PC-9 (cell line): ENCODE results near the gene PLA2R1. TPM values are rescaled to one million over a fixed set of nuclear protein-coding genes. Genes with fewer than 3 reads are reported as not detected.

Source experiments
- Bru-seq: library from RNA; stranded (reverse); fragments of 400-500 nt; gene quantifications from one replicate; lab custom pipeline; 2021; lab: Mats Ljungman, UMichigan
- BruChase-seq, 2 experiments: library from RNA; stranded (reverse); fragments of 400-500 nt; gene quantifications; one replicate each; lab custom pipeline; 2021; lab: Mats Ljungman, UMichigan
- BruUV-seq: library from RNA; stranded (reverse); fragments of 400-500 nt; replicated peaks from 2 replicates; lab custom pipeline; 2021; lab: Mats Ljungman, UMichigan
- CTCF ChIA-PET: fragments of 300-600 bp; sonication (Branson Sonifier 250); formaldehyde crosslinking; loops from one replicate; lab custom pipeline; 2022; ENCODE audit warnings: antibody characterized with exemption; lab: Charles Lee
- POLR2A ChIA-PET: fragments of 300-600 bp; sonication (Branson Sonifier 250); formaldehyde crosslinking; loops from one replicate; lab custom pipeline; 2022; ENCODE audit warnings: antibody characterized with exemption; ENCODE audit not compliant: unreplicated experiment; lab: Charles Lee
- DNase-seq, 2 experiments: peaks; one replicate each; pipeline versions ENCODE4 v3.0.0 to v3.0.0-alpha.2; 2015 to 2022; ENCODE audit warnings: mixed read lengths in 1 of 2
- H2AFZ ChIP-seq: fragments of 200-600 bp; sonication (generic); 2 replicates; pipeline ENCODE4 v1.8.1; 2017; ENCODE audit warnings: antibody characterized with exemption
- H3F3A ChIP-seq: fragments of 200-600 bp; sonication (generic); 2 replicates; pipeline ENCODE4 v1.8.1; 2017; ENCODE audit warnings: antibody characterized with exemption, mild to moderate bottlenecking, low read depth; ENCODE audit not compliant: insufficient read depth
- H3K27ac ChIP-seq: fragments of 200-600 bp; sonication (generic); 2 replicates; pipeline ENCODE4 v1.6.1; 2016; ENCODE audit warnings: mixed run types
- H3K27me3 ChIP-seq: fragments of 200-600 bp; sonication (generic); 2 replicates; pipeline ENCODE4 v1.6.1; 2016; ENCODE audit warnings: low read depth, mixed run types; ENCODE audit not compliant: insufficient read depth
- H3K36me3 ChIP-seq: fragments of 200-600 bp; sonication (generic); 2 replicates; pipeline ENCODE4 v1.6.1; 2016; ENCODE audit warnings: low read depth, mixed run types
- H3K4me1 ChIP-seq: fragments of 200-600 bp; sonication (generic); replicated peaks from 2 replicates; pipeline ENCODE4 v1.6.1; 2016; ENCODE audit warnings: mixed run types; ENCODE audit not compliant: insufficient read depth
- H3K4me2 ChIP-seq: fragments of 200-600 bp; sonication (generic); 2 replicates; pipeline ENCODE4 v1.6.1; 2017; ENCODE audit warnings: mixed run types
- H3K4me3 ChIP-seq: fragments of 200-600 bp; sonication (generic); 2 replicates; pipeline ENCODE4 v1.6.1; 2016; ENCODE audit warnings: mixed run types
- H3K79me2 ChIP-seq: fragments of 200-600 bp; sonication (generic); 2 replicates; pipeline ENCODE4 v1.6.1; 2017; ENCODE audit warnings: low read depth, mixed run types
- H3K9me2 ChIP-seq: fragments of 200-600 bp; sonication (generic); 2 replicates; pipeline ENCODE4 v1.8.1; 2017; ENCODE audit warnings: mild to moderate bottlenecking; ENCODE audit not compliant: insufficient read depth
- H3K9me3 ChIP-seq: fragments of 200-600 bp; sonication (generic); 2 replicates; pipeline ENCODE4 v1.8.1; 2016; ENCODE audit warnings: low read depth; ENCODE audit not compliant: insufficient read depth
- H4K20me1 ChIP-seq: fragments of 200-600 bp; sonication (generic); 2 replicates; pipeline ENCODE4 v1.8.1; 2017; ENCODE audit not compliant: insufficient read depth
- EZH2 ChIP-seq: fragments of 200-600 bp; sonication (generic); IDR thresholded peaks from 2 replicates; pipeline ENCODE4 v1.8.0; 2017; ENCODE audit warnings: antibody characterized with exemption, low read depth
- intact Hi-C: fragments of 100-400 bp; cut with micrococcal nuclease; formaldehyde crosslinking; loops from one replicate; pipeline ENCODE4 v1.10.0; 2022; ENCODE audit not compliant: unreplicated experiment
- long read RNA-seq: library from polyadenylated mRNA; stranded (forward); transcript quantifications from one replicate; pipeline ENCODE4 v2.0.0, GENCODE V29; 2022
- total RNA-seq: library from RNA; stranded (reverse); gene quantifications from 2 replicates; pipeline ENCODE4 v1.2.3, GENCODE V29; 2021
- TF ChIP-seq, protein P1 (sequence below): fragments of 200-600 bp; sonication (generic); conservative IDR thresholded peaks from 2 replicates; pipeline ENCODE4 v1.6.1; 2017; ENCODE audit warnings: mixed run types, antibody characterized with exemption, mild to moderate bottlenecking, moderate library complexity

PLA2R1 gene
- total RNA-seq, result 0.33 and 0.40 TPM in 2 replicates
- Bru-seq, nascent RNA, result percentile 19 among the genes with signal in this experiment
- BruChase-seq, experiment 1, labeled RNA remaining after a 2-hour chase, result percentile 24 among the genes with signal in this experiment
- percentile 13 among the genes with signal in this experiment for BruChase-seq, experiment 2, labeled RNA remaining after a 6-hour chase
- long read RNA-seq, partial matches to known transcripts, result 1 of 1 reads
- long read RNA-seq, other reads (novel, unspliced or antisense), result 0 of 1 reads

DNA sequence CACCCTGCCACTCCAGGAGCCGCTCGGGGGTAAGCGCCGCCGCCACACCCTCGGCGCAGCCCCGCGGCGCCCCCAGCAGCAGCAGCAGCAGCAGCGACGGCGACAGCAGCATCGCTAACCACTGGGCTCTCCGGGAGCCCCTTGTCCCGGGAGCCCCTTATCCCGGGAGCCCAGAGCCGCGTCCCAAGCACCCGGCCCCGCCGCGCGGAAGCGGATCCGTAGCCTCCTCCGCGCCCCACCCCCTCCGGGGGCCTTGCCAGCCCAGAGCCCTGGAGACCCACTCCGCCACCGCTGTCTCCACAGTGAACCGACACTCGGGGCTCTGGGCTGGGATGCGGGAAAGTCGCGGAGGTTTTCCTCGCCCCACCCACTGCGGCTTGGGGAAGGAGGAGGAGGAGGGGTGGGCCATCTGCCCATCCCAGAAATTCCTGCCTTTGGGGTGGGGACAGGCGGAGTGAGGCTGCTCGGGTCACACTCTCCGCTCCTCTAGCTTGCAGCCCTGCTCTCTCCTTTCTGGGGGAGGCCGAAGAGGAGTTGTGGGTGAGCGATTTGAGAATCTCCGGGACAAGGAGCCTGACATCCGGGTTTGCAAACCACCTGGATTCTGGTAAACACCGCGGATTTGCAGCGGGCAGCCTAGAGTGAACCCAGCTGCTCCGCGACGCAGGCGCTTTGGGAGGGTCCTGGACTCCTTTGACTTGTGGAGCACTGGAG lies at the start of gene PLA2R1:
Gene PLA2R1, minus strand, starts transcription at position 324 of the 714 bp plus-strand sequence. Its CDS starts 212 bp downstream, at position 112.
- no peaks in the 10 kb centered on the region for H3K4me1 ChIP-seq
- no peak within 1 kb of the TSS for H3K27ac ChIP-seq
- no peaks in the 10 kb centered on the region for H3K9me2 ChIP-seq
- TF ChIP-seq, protein P1, sequence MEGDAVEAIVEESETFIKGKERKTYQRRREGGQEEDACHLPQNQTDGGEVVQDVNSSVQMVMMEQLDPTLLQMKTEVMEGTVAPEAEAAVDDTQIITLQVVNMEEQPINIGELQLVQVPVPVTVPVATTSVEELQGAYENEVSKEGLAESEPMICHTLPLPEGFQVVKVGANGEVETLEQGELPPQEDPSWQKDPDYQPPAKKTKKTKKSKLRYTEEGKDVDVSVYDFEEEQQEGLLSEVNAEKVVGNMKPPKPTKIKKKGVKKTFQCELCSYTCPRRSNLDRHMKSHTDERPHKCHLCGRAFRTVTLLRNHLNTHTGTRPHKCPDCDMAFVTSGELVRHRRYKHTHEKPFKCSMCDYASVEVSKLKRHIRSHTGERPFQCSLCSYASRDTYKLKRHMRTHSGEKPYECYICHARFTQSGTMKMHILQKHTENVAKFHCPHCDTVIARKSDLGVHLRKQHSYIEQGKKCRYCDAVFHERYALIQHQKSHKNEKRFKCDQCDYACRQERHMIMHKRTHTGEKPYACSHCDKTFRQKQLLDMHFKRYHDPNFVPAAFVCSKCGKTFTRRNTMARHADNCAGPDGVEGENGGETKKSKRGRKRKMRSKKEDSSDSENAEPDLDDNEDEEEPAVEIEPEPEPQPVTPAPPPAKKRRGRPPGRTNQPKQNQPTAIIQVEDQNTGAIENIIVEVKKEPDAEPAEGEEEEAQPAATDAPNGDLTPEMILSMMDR, result no peak
- no peak for TF ChIP-seq EZH2
- H4K20me1 ChIP-seq, result no peaks in the 10 kb centered on the region
- H3K79me2 ChIP-seq, result no peaks in the 10 kb centered on the region
- H3K4me2 ChIP-seq, result peak within 1 kb of the TSS; percentile 77
- peak within 1 kb of the TSS; percentile 82; the same call in 1 of the 2 replicates for H2AFZ ChIP-seq
- CTCF ChIA-PET, result no interaction called here
- no peaks in the 10 kb centered on the region for H3F3A ChIP-seq
- no TSS peak for BruUV-seq
- POLR2A ChIA-PET, result no interaction called here
- H3K27me3 ChIP-seq, result no peaks in the 10 kb centered on the region
- peak within 1 kb of the TSS; percentile 59 for H3K4me3 ChIP-seq
- DNase-seq, result peak in 1 of 2 experiments; percentile 29
- no peaks in the 10 kb centered on the region for H3K9me3 ChIP-seq
- intact Hi-C loops, result no loop called here
- no peaks in the 10 kb centered on the region for H3K36me3 ChIP-seq

DNA sequence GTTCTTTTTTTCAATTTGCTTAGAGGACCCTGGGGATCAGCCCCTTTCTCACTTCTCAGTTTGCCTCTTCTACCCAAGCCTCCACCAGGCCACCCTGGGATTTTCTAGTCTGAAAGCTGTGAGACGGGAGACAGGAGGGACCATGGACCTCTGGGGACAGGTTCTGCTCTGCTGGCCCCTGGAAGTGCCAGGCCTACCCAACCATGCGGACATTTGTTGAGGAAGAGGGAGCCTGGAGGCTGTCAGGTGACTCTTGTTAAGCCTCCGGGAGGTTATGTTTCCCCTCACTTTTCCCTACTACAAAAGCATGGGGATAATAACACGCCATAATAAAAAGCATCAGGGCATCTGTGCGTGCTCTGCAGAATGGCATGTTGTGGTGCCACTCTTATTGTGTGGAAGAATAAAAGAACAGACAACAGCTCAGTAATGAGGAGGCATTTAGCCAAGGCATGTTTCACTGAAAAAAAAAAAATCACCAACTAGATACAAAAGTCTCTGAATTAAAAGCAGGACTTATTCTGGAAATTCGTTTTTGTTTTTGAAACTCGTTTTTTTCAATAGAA lies 48.3 kb upstream of the PLA2R1 start:
- peaks cover 14% of the 10 kb centered on the region; the same call in 1 of the 2 replicates for H3K36me3 ChIP-seq
- no TSS peak for BruUV-seq
- H2AFZ ChIP-seq, result no peak overlapping the region
- H3K27me3 ChIP-seq, result no peaks in the 10 kb centered on the region
- H3K4me1 ChIP-seq, result no peaks in the 10 kb centered on the region
- no peak for DNase-seq
- H3K79me2 ChIP-seq, result no peaks in the 10 kb centered on the region
- no peak overlapping the region for H3K27ac ChIP-seq
- peaks cover 7% of the 10 kb centered on the region; the same call in 1 of the 2 replicates for H3F3A ChIP-seq
- intact Hi-C loops, result loop anchor here (1.0 to 10.0 kb wide), 4 partner anchors 162 to 882 kb away; partner anchors contain the start of gene RBMS1
- no peak overlapping the region for H3K4me2 ChIP-seq
- no peaks in the 10 kb centered on the region for H4K20me1 ChIP-seq
- TF ChIP-seq, protein P1, result no peak
- TF ChIP-seq EZH2, result no peak
- H3K4me3 ChIP-seq, result no peak overlapping the region
- H3K9me3 ChIP-seq, result no peaks in the 10 kb centered on the region
- CTCF ChIA-PET, result interaction anchor here (0.5 to 1.4 kb wide), 3 partner anchors 159 to 953 kb away, joined by 4 to 5 read pairs (median 4); no protein-coding TSS in a partner anchor
- POLR2A ChIA-PET, result no interaction called here
- no peaks in the 10 kb centered on the region for H3K9me2 ChIP-seq
